ENCODE data around the gene ACTL6B.

DNA sequence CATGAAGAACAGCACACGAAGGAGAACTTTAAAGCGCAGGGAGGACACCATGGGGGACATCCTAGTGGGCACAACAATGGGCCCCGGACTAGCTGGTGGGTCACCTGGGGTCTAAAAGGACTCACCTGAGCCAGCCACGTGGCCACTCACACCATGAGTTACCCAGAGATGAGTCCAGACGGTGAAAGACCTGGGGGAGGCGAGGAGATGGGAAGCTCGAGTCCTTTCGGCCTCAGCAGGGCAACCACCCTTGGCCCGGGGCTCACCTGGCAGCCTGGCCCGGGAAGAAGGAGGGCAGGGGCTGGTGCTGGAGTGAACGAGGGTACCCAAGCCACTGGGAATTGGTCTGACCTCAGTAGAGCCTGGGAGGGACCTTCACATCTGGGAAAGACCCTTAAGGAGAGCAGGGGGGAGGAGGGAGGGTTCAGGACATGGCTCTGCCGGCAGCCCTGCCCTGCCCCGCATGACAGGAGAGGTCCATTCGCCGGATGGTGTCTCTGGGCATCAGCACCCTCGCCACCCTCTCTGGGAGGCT, 32.1 kb upstream of the ACTL6B start:
- TF ChIP-seq CTCF (conservative IDR thresholded peaks at IDR 0.05; ENCODE audit: low read length) (no peak), EZH2phosphoT487 (IDR thresholded peaks at IDR 0.05; ENCODE audit: borderline replicate concordance, low read depth, low read length) (no peak)
